B cell (primary cell): ENCODE data around the gene MALRD1. TPM values are rescaled to one million over a fixed set of nuclear protein-coding genes. Genes with fewer than 3 reads are reported as not detected.

Source experiments
- ATAC-seq: fragments of 200-7000 bp; cut with Tn5 transposase; one replicate; pipeline ENCODE4 v1.10.0; 2021; ENCODE audit warnings: low read depth, mild to moderate bottlenecking, moderate number of reproducible peaks, moderate library complexity
- CTCF ChIA-PET: fragments of 350-600 bp; sonication (Branson Sonifier 250); formaldehyde crosslinking; loops from one replicate; lab custom pipeline; 2021; ENCODE audit warnings: antibody characterized with exemption, inconsistent platforms; lab: Charles Lee
- POLR2A ChIA-PET: fragments of 350-600 bp; sonication (Branson Sonifier 250); formaldehyde crosslinking; loops from one replicate; lab custom pipeline; 2021; ENCODE audit warnings: antibody characterized with exemption; lab: Charles Lee
- DNase-seq: peaks from one replicate; pipeline ENCODE4 v3.0.0; 2013
- H2AFZ ChIP-seq: 2 replicates; pipeline ENCODE4 v1.6.1; 2012; ENCODE audit warnings: mild to moderate bottlenecking, low read depth, low read length; ENCODE audit not compliant: insufficient read depth, poor library complexity, severe bottlenecking
- H3K27ac ChIP-seq, 2 donors: 1 replicate in 1 of 2; 2 replicates in 1 of 2; pipeline ENCODE4 v1.5.1; 2012 to 2013; ENCODE audit warnings: low read length in 2 of 2, mild to moderate bottlenecking in 2 of 2, moderate library complexity in 1 of 2
- H3K27me3 ChIP-seq, 4 experiments: fragments of 200-600 bp in 1 of 4; sonication (generic) in 1 of 4; replicated peaks in 1 of 4; 1 replicate in 2 of 4; 2 replicates in 2 of 4; pipeline versions ENCODE4 v1.6.1 to v1.7.0; 2013 to 2016; ENCODE audit warnings: low read length in 3 of 4, mild to moderate bottlenecking in 2 of 4, mixed read lengths in 1 of 4, moderate library complexity in 1 of 4; ENCODE audit not compliant: insufficient read depth in 4 of 4, control insufficient read depth in 3 of 4; ENCODE audit errors: control extremely low read depth in 1 of 4
- H3K36me3 ChIP-seq, 2 experiments: replicated peaks in 1 of 2; 1 replicate in 1 of 2; 2 replicates in 1 of 2; pipeline versions ENCODE4 v1.6.1 to v1.7.1; 2013; ENCODE audit warnings: low read length in 1 of 2; ENCODE audit not compliant: insufficient read depth in 2 of 2, control insufficient read depth in 1 of 2; ENCODE audit errors: control extremely low read depth in 1 of 2, extremely low read depth in 1 of 2
- H3K4me1 ChIP-seq, 2 donors: fragments of 200-600 bp in 1 of 2; sonication (generic) in 1 of 2; 1 replicate in 1 of 2; 2 replicates in 1 of 2; pipeline versions ENCODE4 v1.5.1 to v1.6.1; 2013 to 2017; ENCODE audit warnings: low read length in 2 of 2; ENCODE audit not compliant: control insufficient read depth in 2 of 2, insufficient read depth in 2 of 2
- H3K4me2 ChIP-seq: replicated peaks from 2 replicates; pipeline ENCODE3; 2012; ENCODE audit warnings: mild to moderate bottlenecking, low read depth, low read length; ENCODE audit not compliant: poor library complexity, severe bottlenecking
- H3K4me3 ChIP-seq, 5 experiments: fragments of 200-600 bp in 1 of 5; sonication (generic) in 1 of 5; 1 replicate in 3 of 5; 2 replicates in 2 of 5; pipeline versions ENCODE4 v1.5.1 to v1.7.0; 2011 to 2016; ENCODE audit warnings: low read length in 4 of 5, mild to moderate bottlenecking in 4 of 5, low read depth in 2 of 5, control low read depth in 1 of 5, moderate library complexity in 1 of 5; ENCODE audit not compliant: insufficient read depth in 1 of 5; ENCODE audit errors: control extremely low read depth in 1 of 5, extremely low read depth in 1 of 5
- H3K79me2 ChIP-seq: fragments of 200-600 bp; sonication (generic); one replicate; pipeline ENCODE4 v1.6.0; 2016; ENCODE audit warnings: low read length; ENCODE audit not compliant: control insufficient read depth, insufficient read depth
- H3K9ac ChIP-seq: fragments of 200-600 bp; sonication (generic); 2 replicates; pipeline ENCODE4 v1.6.1; 2017; ENCODE audit warnings: mild to moderate bottlenecking, low read length, moderate library complexity
- H3K9me3 ChIP-seq, 3 donors: one replicate each; pipeline versions ENCODE4 v1.6.1 to v1.7.1; 2013; ENCODE audit warnings: low read length in 2 of 3; ENCODE audit not compliant: control insufficient read depth in 2 of 3, insufficient read depth in 1 of 3; ENCODE audit errors: control extremely low read depth in 1 of 3
- H4K20me1 ChIP-seq: 2 replicates; pipeline ENCODE4 v1.6.0; 2012; ENCODE audit warnings: mild to moderate bottlenecking, low read length; ENCODE audit not compliant: insufficient read depth, control insufficient read depth, poor library complexity, severe bottlenecking
- H3K27ac Mint-ChIP-seq: one replicate; pipeline ENCODE4 v1.8.0; 2021; ENCODE audit warnings: mixed read lengths
- H3K27me3 Mint-ChIP-seq: one replicate; pipeline ENCODE4 v1.8.0; 2021; ENCODE audit warnings: mixed read lengths
- H3K4me1 Mint-ChIP-seq: one replicate; pipeline ENCODE4 v1.8.0; 2021; ENCODE audit warnings: mixed read lengths
- H3K4me3 Mint-ChIP-seq: one replicate; pipeline ENCODE4 v1.8.0; 2021; ENCODE audit warnings: mixed read lengths
- H3K9me3 Mint-ChIP-seq: one replicate; pipeline ENCODE4 v1.8.0; 2022; ENCODE audit warnings: mixed read lengths; ENCODE audit not compliant: insufficient read depth
- CTCF ChIP-seq: fragments of 200-600 bp; IDR thresholded peaks from one replicate; pipeline ENCODE4 v1.8.0; 2022; ENCODE audit warnings: antibody characterized with exemption, mild to moderate bottlenecking
- EZH2 ChIP-seq: IDR thresholded peaks from 2 replicates; pipeline ENCODE4 v1.6.1; 2012; ENCODE audit warnings: borderline replicate concordance, low read depth, mild to moderate bottlenecking, moderate library complexity, low read length; ENCODE audit not compliant: insufficient read depth, poor library complexity, severe bottlenecking
- WGBS: methylation state at CpG from one replicate; pipeline ENCODE4 v1.1.5; 2013; ENCODE audit warnings: missing lambda C conversion rate; ENCODE audit not compliant: insufficient coverage; 5-methylcytosine and 5-hydroxymethylcytosine counted together
- intact Hi-C: fragments of 100-400 bp; cut with micrococcal nuclease; formaldehyde crosslinking; loops from one replicate; pipeline ENCODE4 v1.10.0; 2022
- polyA plus RNA-seq: library from polyadenylated mRNA; depleted of rRNA; stranded (reverse); fragments of >200 nt; gene quantifications from 2 replicates; pipeline ENCODE4 v1.2.3, GENCODE V29; 2012
- total RNA-seq, 2 donors: library from RNA; stranded (reverse); fragments of 120-200 nt in 1 of 2; gene quantifications; 1 replicate in 1 of 2; 2 replicates in 1 of 2; pipeline versions ENCODE4 v1.2.3 to v1.2.4, GENCODE V29; 2013 to 2022

Gene MALRD1
- total and polyA plus RNA-seq, 2 donors (not counting 1 experiment from before 2014, with no cell fraction given), result not detected

- H3K27ac Mint-ChIP-seq, result no peak overlapping the region
- Histone ChIP-seq H2AFZ (no peak overlapping the region), H3K9me3 (no peaks in the 10 kb centered on the region), H4K20me1 (no peaks in the 10 kb centered on the region), H3K4me3 (no peak overlapping the region), H3K36me3 (no peaks in the 10 kb centered on the region), H3K27ac (no peak overlapping the region), H3K79me2 (no peaks in the 10 kb centered on the region), H3K4me2 (no peak overlapping the region), H3K4me1 (no peaks in the 10 kb centered on the region), H3K27me3 (no peaks in the 10 kb centered on the region), H3K9ac (no peak overlapping the region)
- TF ChIP-seq EZH2 (no peak), CTCF (no peak)
- no peaks in the 10 kb centered on the region for H3K9me3 Mint-ChIP-seq
- no CpG with 5 or more reads among the region's 4 CpGs for WGBS
- H3K27me3 Mint-ChIP-seq, result no peaks in the 10 kb centered on the region
- no peak overlapping the region for H3K4me3 Mint-ChIP-seq
- DNase-seq, result no peak
- ChIA-PET POLR2A (no interaction called here), CTCF (no interaction called here)
- intact Hi-C loops, result no loop called here
- no peak for ATAC-seq
- H3K4me1 Mint-ChIP-seq, result no peaks in the 10 kb centered on the region
Observed at GRCh38 chr10:19133992-19134391, 85.4 kb downstream of the MALRD1 start.

GRCh38 chr10:19142967-19143366 lies 94.4 kb downstream of the MALRD1 start:
- Histone ChIP-seq H3K27me3 (no peaks in the 10 kb centered on the region), H3K9me3 (no peaks in the 10 kb centered on the region), H2AFZ (no peak overlapping the region), H4K20me1 (no peaks in the 10 kb centered on the region), H3K36me3 (no peaks in the 10 kb centered on the region), H3K9ac (no peak overlapping the region), H3K4me2 (no peak overlapping the region), H3K4me3 (no peak overlapping the region), H3K4me1 (no peaks in the 10 kb centered on the region), H3K79me2 (no peaks in the 10 kb centered on the region), H3K27ac (no peak overlapping the region)
- TF ChIP-seq CTCF (no peak), EZH2 (no peak)
- WGBS, result no CpG with 5 or more reads among the region's 4 CpGs
- Mint-ChIP-seq H3K27me3 (no peaks in the 10 kb centered on the region), H3K9me3 (peaks cover 2% of the 10 kb centered on the region), H3K27ac (no peak overlapping the region), H3K4me1 (no peaks in the 10 kb centered on the region), H3K4me3 (no peak overlapping the region)
- no peak for ATAC-seq
- no peak for DNase-seq
- CTCF ChIA-PET, result no interaction called here
- intact Hi-C loops, result no loop called here
- POLR2A ChIA-PET, result no interaction called here
